ENCODE measurements around the gene CST6. TPM values are rescaled to one million over a fixed set of nuclear protein-coding genes. Genes with fewer than 3 reads are reported as not detected.

Gene CST6
- total RNA-seq, 1 donor from 2014 or later: not detected

DNA sequence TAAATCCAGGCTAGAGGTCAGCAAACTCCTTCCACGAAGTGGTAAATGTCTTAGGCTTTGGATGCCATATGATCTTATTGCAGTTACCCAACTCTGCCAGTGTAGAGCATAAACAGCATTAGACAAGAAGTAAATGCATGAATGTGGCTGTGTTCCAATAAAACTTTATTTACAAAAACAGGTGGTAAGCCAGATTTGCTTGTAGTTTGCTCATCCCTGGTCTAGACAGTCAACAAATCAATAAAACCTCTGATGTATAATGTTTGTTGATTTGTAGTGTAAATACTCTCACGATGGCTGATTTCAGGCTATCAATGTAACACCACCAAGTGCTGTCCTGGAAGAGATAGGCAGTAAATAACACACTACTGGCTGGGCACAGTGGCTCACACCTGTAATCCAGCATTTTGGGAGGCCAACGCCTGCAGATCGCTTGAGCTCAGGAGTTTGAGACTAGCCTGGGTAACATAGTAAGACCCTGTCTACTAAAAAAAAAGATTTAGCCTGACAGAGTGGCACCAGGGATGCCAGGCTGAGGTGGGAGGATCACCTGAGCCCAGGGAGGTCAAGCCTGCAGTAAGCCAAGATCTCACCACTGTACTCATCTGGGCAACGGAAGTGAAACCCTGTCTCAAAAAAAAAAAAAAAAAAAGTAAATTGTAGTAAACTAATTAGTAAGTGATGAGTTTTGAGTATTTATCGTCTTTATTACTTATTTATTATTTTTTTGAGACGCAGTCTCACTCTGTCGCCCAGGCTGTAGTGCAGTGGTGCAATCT, 21.3 kb downstream of the CST6 start:
- no peak for ATAC-seq (ENCODE audit: low read depth)
- TF ChIP-seq, protein P1, sequence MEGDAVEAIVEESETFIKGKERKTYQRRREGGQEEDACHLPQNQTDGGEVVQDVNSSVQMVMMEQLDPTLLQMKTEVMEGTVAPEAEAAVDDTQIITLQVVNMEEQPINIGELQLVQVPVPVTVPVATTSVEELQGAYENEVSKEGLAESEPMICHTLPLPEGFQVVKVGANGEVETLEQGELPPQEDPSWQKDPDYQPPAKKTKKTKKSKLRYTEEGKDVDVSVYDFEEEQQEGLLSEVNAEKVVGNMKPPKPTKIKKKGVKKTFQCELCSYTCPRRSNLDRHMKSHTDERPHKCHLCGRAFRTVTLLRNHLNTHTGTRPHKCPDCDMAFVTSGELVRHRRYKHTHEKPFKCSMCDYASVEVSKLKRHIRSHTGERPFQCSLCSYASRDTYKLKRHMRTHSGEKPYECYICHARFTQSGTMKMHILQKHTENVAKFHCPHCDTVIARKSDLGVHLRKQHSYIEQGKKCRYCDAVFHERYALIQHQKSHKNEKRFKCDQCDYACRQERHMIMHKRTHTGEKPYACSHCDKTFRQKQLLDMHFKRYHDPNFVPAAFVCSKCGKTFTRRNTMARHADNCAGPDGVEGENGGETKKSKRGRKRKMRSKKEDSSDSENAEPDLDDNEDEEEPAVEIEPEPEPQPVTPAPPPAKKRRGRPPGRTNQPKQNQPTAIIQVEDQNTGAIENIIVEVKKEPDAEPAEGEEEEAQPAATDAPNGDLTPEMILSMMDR (IDR thresholded peaks at IDR 0.05): no peak
- H3K4me1 Mint-ChIP-seq: no peaks in the 10 kb centered on the region
- H3K27ac Mint-ChIP-seq: no peak overlapping the region
- ChIA-PET CTCF (interaction anchor here (0.6 kb wide), 1 partner anchor 12 kb away, joined by 4 read pairs; no protein-coding TSS in a partner anchor), POLR2A (interaction anchor here (0.7 kb wide), 1 partner anchor 82 kb away, joined by 3 read pairs; no protein-coding TSS in a partner anchor)
- DNase-seq: no peak
- intact Hi-C loops (cut with micrococcal nuclease): no loop called here
- H3K4me3 Mint-ChIP-seq: no peak overlapping the region
- H3K9me3 Mint-ChIP-seq: no peaks in the 10 kb centered on the region
- no peaks in the 10 kb centered on the region for H3K36me3 Mint-ChIP-seq (ENCODE audit: low read depth)
- peaks cover 10% of the 10 kb centered on the region for H3K27me3 Mint-ChIP-seq

DNA sequence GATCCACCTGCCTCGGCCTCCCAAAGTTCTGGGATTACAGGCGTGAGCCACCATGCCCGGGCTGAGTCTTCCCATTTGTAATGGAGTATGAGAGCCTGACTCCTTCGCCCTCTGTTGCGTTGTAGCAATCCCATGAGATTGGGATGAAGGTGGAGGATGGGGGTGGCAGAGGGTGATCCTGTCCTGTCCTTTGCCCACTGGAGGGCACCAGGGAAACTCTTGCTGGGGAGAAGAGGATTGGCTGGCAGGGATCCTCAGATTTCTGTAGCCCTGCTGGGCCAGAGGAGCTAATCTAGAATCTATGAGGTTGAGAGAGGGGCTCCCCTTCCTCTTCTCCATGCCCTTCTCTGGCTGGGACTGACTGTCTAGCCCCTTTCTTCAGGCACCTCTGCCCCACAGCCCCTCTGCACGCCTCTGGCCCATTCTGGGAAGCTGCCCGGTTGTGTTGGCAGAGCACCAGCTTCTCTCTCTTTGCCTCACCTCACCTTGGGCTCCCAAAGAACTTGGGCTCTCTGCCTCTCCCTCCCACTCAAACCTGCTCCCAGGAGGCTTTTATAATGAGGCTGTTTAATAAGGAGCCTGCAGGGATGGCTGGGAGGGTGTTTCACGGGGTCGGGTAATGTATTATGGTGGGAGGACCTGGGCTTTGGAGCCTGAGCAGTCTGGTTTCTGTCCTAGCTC, 24.0 kb downstream of the CST6 start:
- no peak overlapping the region for H3K27ac Mint-ChIP-seq
- no peaks in the 10 kb centered on the region for H3K36me3 Mint-ChIP-seq (ENCODE audit: low read depth)
- H3K4me3 Mint-ChIP-seq: no peak overlapping the region
- intact Hi-C loops (cut with micrococcal nuclease): no loop called here
- no peaks in the 10 kb centered on the region for H3K9me3 Mint-ChIP-seq
- H3K27me3 Mint-ChIP-seq: peaks cover 10% of the 10 kb centered on the region
- H3K4me1 Mint-ChIP-seq: no peaks in the 10 kb centered on the region
- ChIA-PET POLR2A (interaction anchor here (0.7 kb wide), 1 partner anchor 157 kb away, joined by 7 read pairs; no protein-coding TSS in a partner anchor), CTCF (no interaction called here)
- ATAC-seq (ENCODE audit: low read depth) (no peak), DNase-seq (no peak)
- TF ChIP-seq, protein P1 (IDR thresholded peaks at IDR 0.05): no peak

DNA sequence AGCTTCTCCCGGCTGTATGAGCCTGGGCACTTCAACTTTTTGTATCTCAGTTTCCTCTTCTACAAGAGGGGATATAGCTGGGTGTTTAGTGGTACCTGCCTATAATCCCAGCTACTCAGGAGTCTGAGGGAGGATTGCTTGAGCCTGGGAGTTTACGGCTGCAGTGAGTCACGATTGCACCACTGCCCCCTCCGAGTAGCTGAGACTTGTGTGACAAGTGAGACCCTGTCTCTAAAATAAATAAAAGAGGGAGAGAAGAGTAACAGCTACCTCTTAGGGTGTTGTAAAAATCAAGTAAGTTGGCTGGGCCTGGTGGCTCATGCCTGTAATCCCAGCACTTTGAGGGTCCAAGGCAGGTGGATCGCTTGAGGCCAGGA, 24.5 kb downstream of the CST6 start:
- no peak overlapping the region for H3K27ac Mint-ChIP-seq
- no peaks in the 10 kb centered on the region for H3K4me1 Mint-ChIP-seq
- intact Hi-C loops (cut with micrococcal nuclease): no loop called here
- POLR2A ChIA-PET: interaction anchor here (0.7 kb wide), 1 partner anchor 158 kb away, joined by 7 read pairs; no protein-coding TSS in a partner anchor
- no peak overlapping the region for H3K4me3 Mint-ChIP-seq
- H3K9me3 Mint-ChIP-seq: no peaks in the 10 kb centered on the region
- H3K27me3 Mint-ChIP-seq: peaks cover 10% of the 10 kb centered on the region
- ATAC-seq (ENCODE audit: low read depth) (no peak), DNase-seq (no peak)
- TF ChIP-seq, protein P1 (IDR thresholded peaks at IDR 0.05): no peak
- H3K36me3 Mint-ChIP-seq (ENCODE audit: low read depth): no peaks in the 10 kb centered on the region
- CTCF ChIA-PET: no interaction called here

DNA sequence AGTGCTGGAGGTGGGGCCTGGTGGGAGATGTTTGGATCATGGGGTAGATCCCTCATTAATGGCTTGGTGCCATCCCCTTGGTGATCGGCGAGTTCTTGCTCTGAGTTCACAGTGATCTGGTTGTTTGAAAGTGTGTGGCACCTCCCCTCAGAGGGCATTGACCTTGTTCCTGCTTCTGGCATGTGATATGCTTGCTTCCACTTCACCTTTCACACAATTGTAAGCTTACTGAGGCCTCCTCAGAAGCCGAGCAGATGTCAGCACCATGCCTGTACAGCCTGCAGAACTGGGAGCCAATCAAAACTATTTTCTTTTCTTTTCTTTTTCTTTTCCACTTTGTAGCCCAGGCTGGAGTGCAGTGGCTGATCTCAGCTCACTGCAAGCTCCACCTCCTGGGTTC, 25.5 kb downstream of the CST6 start:
- ATAC-seq (ENCODE audit: low read depth) (no peak), DNase-seq (no peak)
- Mint-ChIP-seq H3K9me3 (no peaks in the 10 kb centered on the region), H3K4me3 (no peak overlapping the region), H3K27me3 (peaks cover 10% of the 10 kb centered on the region), H3K27ac (no peak overlapping the region), H3K4me1 (no peaks in the 10 kb centered on the region), H3K36me3 (ENCODE audit: low read depth) (no peaks in the 10 kb centered on the region)
- intact Hi-C loops (cut with micrococcal nuclease): no loop called here
- TF ChIP-seq, protein P1 (IDR thresholded peaks at IDR 0.05): no peak
- POLR2A ChIA-PET: no interaction called here
- CTCF ChIA-PET: no interaction called here

DNA sequence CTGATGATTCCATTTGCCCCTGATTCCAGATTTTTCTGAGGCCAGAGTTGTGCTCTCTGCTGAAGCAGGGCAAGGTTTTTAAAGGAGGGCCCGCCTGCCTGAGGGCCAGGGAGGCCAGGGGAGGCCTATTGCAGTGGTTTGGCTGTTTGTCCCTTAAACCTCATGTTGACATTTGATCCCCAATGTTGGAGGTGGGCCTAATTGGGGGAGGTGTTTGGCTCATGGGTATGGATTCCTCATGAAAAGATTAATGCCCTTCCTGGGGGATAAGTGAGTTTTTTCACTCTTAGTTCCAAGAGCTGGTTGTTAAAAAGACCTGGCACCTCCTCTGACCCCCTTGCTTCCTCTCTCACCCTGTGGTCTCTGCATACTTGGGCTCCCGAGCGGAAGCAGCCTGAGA, 28.0 kb downstream of the CST6 start:
- H3K4me3 Mint-ChIP-seq: no peak overlapping the region
- H3K4me1 Mint-ChIP-seq: peaks cover 2% of the 10 kb centered on the region
- no peak overlapping the region for H3K27ac Mint-ChIP-seq
- ChIA-PET POLR2A (no interaction called here), CTCF (no interaction called here)
- ATAC-seq (ENCODE audit: low read depth): no peak
- TF ChIP-seq, protein P1 (IDR thresholded peaks at IDR 0.05): no peak
- intact Hi-C loops (cut with micrococcal nuclease): no loop called here
- DNase-seq: no peak
- no peaks in the 10 kb centered on the region for H3K9me3 Mint-ChIP-seq
- peaks cover 7% of the 10 kb centered on the region for H3K27me3 Mint-ChIP-seq
- H3K36me3 Mint-ChIP-seq (ENCODE audit: low read depth): no peaks in the 10 kb centered on the region

Data from activated B cell treated with CpG ODN at 0.5 μM for 24 hours (primary cell).